HL-60/S4 treated with retinoic acid at 250 ng/mL for 4 days and 3 days (cell line): ENCODE results near the gene PRICKLE3.

Experiments
- in situ Hi-C: fragments of 300-500 bp; cut with MboI; formaldehyde crosslinking; loops from 2 replicates; pipeline ENCODE4 v1.7.0; 2022; ENCODE audit warnings: low sequenced_read_pairs

Gene PRICKLE3, protein sequence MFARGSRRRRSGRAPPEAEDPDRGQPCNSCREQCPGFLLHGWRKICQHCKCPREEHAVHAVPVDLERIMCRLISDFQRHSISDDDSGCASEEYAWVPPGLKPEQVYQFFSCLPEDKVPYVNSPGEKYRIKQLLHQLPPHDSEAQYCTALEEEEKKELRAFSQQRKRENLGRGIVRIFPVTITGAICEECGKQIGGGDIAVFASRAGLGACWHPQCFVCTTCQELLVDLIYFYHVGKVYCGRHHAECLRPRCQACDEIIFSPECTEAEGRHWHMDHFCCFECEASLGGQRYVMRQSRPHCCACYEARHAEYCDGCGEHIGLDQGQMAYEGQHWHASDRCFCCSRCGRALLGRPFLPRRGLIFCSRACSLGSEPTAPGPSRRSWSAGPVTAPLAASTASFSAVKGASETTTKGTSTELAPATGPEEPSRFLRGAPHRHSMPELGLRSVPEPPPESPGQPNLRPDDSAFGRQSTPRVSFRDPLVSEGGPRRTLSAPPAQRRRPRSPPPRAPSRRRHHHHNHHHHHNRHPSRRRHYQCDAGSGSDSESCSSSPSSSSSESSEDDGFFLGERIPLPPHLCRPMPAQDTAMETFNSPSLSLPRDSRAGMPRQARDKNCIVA

DNA sequence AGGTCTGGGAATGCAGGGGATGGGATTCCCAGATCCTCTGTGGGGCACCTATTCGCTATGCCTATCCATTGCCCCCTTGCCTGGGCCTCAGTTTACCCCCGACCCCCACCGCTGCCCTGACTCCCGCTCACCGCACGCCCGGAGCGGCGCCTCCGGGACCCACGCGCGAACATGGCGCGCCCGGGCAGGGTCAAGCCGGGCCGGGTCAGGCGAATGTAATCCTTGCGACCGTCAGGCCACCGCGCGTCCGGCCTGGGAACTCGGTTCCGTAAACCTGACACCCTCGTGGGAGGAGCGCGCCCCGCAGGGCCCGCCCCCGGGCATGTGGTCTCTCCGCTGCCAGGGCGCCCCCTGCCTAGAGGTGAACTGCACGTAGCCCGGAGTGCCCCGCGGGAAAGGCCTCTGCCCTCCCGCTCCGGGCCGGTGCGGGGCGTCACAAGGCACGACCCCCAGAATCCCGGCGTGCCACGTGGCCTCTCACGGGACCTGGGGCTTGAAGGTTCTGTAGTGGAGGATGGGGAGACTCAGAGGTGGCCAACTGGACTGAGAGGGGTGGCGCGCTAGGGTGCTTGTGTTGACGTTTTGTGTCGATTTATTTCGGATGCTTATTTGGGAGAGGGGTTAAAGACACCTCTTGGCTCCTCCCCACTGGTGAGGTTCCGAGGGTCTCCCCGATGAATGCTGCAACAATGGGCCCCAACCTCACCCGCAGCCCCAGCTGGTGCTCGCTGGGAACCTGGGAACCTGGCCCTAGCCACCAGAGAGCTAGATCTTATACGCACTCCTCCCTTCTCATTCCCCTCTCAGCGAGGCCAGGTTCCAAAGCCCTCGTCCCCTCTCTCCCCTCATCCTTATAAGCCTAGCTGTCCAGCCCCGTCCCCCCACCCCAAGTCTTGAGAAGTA lies at the start of gene PRICKLE3:
Gene PRICKLE3, minus strand, starts transcription at position 249 of the 903 bp plus-strand sequence. Its CDS starts 76 bp downstream, at position 173.
- in situ Hi-C loops = no loop called here

DNA sequence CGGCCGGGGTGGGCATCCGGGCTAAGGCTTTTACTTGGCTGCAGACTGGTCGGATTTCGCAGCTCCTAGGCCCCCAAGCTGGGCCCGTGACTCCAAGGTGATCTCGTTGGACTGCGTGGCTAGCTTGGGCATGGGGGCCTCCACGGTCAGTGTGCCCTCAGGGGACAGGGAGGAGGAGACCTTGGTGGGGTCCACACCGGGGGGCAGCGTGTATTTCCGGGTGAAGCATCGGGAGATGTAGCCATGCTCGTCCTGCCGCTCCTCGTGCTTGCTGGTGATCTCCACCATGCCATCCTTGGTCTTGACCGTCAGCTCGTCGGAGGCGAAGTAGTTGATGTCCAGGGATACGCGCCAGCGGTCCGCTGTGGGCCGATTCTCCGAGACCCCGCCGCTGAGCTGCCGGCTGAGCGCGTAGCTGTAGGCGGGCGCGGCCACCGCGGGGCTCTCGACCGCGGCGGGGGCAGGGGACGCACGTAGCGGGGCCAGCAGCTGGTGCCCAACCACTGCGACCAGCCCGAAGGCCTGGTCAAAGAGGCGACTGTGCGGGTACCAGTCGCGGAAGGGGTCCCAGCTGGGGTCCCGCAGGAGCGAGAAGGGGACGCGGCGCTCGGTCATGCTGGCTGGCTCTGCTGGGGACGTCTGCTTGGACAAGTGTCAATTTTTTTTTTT lies 47.8 kb upstream of the PRICKLE3 start:
- in situ Hi-C loops = no loop called here

DNA sequence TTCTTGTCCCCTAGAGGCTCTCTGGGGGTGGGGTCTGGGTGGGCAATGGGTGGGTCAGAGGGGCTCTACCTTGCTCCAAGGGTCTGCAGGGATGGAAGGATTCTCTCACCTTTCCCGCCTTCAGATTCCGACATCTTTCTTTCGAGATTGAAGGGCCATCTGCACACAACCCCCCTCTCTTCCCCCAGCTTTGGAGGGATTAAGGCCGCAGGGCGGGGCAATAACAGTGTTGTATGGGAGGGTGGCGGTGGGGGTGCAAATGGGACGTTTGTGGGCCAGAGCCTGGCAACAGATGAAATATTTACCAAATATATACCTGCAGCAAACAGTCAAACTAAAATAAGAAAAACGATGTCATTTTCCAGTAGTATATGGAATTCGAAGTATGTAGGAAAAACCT lies 47.0 kb upstream of the PRICKLE3 start, which contains the start of gene CACNA1F:
Gene CACNA1F, minus strand, starts transcription at position 165 of the 400 bp plus-strand sequence. Its CDS starts 31 bp downstream, at position 134.
- in situ Hi-C loops = no loop called here

DNA sequence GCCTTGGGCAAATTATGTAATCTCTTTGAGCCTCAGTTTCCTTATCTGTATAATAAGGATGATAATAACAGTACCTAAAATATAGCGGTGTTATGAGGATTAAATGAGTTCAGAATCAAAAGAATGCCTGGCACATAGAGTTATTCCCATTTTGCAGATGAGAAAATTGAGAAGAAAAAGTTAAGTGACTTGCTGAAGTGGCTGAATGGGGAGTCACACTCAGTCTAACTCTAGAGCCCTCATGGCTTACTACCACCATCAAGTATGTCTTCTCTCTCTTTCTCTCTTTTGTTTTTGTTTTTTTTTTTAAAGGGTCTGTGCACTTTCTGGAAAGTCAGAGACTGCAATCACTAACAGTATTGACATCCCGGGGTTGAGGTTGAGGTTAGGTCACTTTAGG lies 46.4 kb upstream of the PRICKLE3 start:
- in situ Hi-C loops = no loop called here

DNA sequence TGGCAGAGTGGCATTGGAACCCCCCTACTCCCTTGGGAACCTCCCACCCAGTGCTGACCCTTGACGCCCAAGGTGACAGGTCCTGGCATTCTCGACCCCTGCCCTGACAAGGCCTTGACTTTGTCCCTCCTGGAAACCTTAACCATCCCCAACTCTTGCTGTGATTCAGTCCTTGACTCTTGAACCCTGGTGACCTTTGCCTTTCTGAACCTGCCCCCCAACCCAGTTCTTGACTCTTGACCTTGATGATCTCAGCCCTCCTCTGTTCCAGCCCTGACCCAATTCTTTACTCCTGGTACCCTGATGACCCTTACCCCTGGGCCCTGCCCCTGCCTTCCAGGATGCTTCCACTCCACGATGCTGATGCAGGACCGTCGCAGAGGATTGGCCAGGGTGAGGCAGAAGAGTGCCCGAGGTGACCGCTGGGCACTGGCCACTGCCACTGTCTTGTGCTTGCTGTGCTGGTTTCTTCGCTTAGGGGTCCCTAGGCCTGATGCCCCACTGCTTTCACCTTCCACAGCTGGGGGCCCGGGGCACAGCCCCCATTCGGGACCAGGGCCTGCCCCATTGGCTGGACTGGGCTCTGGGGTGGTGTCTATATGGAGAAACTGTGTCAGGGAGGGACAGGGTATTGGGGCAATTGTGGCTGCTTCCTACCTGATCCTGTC lies 45.3 kb upstream of the PRICKLE3 start:
- in situ Hi-C loops = no loop called here

DNA sequence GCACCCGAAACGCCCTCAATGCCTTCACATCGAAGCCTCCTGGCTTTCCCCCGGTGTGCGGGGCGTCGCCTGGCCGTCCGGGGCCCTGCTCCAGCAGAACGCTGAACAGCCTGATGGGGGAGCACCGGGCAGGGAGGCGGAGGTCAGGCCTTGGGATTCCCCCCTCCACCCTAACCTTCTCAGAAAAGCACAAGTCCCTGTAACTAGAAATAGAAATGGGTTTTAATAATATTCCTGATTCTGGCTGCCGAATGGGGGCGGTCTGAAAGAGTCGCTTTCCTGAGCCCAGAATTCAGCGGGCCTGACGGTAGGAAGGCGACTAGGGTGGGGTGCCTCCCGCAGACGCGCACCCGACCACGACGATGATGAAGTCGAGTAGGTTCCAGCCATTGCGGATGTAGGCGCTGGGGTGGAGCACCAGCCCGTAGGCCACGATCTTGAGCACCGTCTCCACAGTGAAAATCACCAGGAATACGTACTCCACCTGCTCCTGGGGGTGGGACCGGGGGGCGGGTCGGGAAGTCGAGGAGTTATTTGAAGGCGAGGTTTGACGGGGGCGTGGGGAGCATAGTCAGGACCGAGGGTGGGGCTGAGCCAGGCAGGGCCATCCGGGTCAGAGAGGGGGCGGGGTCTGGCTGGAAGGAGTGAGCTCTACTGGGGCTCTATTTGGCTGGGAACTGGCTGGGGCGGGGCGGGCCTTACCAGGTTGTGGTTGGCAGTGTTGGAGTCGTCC lies 44.5 kb upstream of the PRICKLE3 start:
- in situ Hi-C loops = no loop called here

DNA sequence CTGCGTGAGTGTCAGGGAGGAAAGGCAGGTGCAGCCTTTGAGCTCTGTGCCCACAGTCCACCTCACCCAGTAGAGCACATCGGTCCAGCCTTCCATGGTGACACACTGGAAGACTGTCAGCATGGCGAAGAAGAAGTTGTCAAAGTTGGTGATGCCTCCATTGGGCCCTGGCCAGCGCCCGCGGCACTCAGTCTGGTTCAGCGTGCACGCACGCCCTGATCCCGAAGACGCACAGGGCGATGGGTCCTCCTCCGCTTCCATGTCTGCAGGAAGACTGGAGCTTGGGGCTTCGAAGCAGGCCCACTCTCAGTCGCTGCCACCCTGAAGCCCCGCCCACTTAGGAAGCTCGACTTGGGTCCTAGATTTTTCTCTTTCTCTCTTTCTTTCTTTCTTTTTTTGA lies 42.0 kb upstream of the PRICKLE3 start:
- in situ Hi-C loops = no loop called here

DNA sequence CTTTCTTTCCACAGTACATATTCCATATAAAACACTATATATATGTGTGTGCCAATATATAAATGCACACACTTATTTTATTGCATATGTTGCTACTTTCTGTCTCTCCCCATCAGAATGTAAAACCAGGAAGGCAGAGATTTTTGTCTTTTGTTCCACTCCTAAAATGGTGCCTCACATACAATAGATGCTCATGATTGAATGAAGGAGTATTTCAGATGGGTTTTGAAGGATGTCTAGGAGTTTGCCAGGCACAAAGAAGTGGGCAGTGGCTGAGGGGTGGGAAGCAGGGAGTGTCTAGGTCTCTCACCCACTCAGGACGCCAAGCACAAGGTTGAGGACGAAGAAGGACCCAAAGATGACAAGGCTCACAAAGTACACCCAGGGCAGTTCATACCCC lies 41.6 kb upstream of the PRICKLE3 start:
- in situ Hi-C loops = no loop called here

DNA sequence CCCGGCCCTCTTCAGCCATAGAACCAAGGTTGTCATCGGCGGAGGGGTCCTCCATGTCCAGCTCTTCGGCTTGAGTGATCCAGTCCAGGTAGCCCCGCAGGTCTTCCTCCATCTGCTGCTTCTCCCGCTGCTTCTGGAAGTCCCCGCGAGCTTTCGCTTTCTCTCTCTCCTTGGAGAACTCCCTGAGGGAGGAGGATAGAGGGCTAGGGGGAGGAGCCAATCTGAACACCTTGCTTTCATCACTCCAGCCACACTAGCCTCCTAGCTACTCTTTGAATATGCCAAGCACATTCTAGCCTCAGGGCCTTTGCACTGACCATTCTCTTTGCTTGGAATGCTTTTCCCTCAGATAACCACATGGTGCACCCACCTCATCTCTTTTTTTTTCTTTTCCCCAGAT lies 40.8 kb upstream of the PRICKLE3 start:
- in situ Hi-C loops = no loop called here

DNA sequence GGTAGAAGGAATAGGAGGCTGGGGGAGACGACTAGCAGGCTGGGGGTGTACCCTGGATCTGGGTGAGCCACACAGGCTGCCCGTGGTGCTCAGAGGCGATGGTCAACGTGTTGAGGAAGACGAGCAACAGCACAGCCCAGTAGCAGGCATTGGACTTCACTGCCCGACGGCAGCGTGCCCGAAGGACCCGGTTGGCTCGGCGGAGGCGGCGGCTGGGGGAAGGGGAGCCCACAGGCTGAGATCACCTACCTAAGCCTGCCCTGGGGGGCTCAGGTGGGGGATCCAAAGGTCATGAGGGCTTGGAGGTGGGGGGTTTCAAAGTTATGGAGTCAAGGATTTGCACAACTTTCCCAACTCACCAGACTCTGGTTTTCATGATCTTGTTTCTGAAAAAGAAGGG lies 39.7 kb upstream of the PRICKLE3 start:
- in situ Hi-C loops = no loop called here

DNA sequence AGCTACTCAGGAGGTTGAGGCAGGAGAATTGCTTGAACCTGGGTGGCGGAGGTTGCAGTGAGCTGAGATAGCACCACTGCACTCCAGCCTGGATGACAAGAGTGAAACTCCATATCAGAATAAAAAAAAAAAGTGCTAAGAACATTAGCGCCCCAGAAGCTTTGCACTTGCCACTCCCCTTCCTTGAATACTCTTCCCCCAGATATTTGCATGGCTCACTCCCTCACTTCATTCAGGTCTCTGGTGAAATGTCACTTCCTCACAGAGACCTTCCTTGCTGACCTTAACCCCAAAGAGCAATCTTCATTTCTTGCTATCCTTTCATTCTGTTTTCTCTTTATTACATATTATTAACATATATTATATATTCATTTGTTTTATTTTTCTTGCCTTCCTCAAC lies 35.7 kb upstream of the PRICKLE3 start:
- in situ Hi-C loops = no loop called here

DNA sequence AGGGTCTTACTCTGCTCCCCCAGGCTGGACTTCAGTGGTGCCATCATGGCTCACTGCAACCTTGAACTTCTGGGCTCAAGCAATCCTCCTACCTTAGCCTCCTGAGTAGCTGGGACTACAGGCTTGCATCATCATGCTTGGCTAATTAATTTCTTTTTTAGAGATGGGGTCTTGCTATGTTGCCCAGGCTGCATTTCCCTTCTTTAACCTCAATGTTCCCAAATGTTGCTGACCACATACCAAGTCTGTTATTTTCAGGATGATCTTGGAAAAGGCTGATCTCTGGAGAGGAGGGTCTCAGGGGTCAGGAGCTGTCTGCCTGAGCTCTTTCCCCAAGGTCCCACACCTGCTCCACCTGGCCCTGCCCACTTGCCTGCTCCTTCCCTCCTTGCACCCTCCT lies 33.9 kb upstream of the PRICKLE3 start:
- in situ Hi-C loops = no loop called here

DNA sequence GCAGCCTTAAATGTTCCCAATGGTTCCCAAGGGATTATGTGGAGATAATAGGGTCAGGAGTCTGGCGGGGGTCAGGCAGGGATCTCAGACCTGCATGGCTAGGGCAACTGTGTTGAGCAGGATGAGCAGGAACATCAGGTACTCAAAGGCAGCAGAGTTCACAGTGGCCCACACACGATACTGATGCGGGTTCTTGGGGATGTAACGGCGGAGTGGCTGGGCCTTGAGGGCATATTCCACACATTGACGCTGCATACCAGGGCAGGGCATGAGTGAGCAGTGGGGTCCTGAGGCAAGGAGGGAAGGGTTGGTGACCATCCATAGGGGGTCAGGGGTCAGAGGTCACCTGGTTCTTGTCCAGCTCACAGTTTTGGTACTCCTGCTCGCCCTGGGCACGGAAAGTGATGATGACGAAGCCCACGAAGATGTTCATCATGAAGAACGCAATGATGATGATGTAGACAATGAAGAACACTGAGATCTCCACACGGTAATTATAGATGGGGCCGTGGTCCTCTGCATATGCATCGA lies 28.9 kb upstream of the PRICKLE3 start:
- in situ Hi-C loops = no loop called here

DNA sequence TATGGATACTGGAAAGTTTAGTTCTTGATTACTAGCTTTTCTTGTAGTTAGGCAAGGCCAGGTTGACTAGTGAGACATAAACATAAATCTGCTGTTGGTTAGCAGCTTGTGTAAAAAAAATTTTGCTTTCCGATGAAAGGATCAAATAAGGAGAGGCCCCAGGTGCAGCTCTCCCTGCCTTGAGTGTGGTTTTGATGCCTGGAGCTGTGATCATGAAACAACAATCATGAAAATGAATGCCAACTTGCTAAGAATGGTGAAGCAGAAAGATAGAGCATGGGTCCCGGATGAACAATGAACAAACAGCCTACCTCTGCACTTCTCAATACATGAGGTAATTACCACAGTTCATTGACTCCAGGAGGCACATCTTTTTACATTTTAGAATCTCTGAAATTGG lies 28.2 kb upstream of the PRICKLE3 start:
- in situ Hi-C loops = no loop called here

DNA sequence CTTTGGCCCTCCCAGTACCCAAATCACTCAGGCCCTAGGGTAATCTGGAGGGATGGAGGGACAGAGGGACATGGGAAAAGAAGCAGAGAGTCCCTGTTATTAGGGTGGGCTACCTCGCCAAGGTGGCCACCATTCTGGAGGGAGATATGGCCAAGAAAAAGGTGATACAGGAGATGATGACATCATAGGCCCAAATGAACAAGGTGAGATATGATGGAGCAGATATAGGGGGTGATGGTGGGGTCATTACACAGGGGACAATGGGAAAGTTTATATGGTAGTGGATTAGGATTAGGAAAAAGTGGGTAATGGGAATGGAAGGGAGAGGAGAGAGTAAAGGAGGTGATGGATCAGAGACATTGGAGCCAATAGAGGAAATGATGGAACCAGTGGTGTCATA lies 26.7 kb upstream of the PRICKLE3 start:
- in situ Hi-C loops = no loop called here

DNA sequence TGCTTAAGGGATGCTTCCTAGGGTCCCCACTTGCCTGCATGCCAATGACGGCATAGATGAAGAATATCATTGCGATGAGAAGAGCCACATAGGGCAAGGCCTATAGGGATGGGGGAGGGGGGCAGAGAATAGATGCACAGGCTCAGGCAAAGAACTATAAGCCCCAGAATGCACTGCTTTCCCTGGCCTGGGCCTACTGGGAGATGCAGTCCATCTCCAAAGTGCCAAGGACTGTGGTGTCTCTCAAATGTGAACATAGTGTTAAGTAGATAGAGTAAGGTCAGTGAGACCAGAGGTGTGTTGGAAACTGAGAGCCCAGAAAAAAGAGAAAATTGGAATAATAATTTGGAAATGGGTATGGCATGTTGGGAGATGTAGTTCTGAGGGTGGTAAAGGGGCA lies 26.0 kb upstream of the PRICKLE3 start:
- in situ Hi-C loops = no loop called here

DNA sequence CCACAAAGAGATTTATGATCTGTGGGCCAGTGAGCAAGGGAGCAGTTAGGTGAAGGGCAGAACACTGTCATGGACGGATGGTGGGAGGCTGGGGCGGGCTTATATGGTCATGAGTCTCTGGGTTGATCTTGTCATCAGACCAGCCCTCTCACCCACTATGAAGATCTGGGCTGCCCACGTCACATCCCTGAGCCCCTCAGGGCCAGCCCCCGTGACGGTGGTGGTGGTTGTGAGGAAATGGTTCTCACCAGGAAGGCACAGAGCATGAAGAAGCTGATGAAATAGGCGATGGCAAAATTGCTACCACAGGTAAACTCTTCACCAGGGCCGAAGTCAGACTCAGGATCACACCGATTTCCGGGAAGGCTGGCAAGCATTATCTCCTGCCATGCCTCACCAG lies 24.9 kb upstream of the PRICKLE3 start:
- in situ Hi-C loops = no loop called here

DNA sequence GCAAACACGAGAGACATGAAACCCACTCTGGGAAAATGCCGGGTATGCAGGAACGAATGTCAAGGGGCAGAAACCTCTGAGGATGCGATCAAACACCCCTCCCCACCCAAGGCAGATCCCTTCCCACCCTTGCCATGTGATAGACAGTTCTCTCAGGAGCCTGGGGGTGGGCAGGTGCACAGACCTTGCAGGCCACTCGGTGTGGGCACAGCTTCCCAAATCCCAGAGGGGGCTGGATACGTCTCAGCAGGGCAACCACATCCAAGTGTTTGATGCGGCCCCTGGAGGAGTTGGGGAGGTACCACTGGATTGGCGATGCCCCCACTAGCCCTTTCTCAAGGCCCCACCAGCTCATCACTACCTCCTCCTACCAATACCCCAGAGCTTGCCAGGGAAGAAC lies 24.2 kb upstream of the PRICKLE3 start:
- in situ Hi-C loops = no loop called here

DNA sequence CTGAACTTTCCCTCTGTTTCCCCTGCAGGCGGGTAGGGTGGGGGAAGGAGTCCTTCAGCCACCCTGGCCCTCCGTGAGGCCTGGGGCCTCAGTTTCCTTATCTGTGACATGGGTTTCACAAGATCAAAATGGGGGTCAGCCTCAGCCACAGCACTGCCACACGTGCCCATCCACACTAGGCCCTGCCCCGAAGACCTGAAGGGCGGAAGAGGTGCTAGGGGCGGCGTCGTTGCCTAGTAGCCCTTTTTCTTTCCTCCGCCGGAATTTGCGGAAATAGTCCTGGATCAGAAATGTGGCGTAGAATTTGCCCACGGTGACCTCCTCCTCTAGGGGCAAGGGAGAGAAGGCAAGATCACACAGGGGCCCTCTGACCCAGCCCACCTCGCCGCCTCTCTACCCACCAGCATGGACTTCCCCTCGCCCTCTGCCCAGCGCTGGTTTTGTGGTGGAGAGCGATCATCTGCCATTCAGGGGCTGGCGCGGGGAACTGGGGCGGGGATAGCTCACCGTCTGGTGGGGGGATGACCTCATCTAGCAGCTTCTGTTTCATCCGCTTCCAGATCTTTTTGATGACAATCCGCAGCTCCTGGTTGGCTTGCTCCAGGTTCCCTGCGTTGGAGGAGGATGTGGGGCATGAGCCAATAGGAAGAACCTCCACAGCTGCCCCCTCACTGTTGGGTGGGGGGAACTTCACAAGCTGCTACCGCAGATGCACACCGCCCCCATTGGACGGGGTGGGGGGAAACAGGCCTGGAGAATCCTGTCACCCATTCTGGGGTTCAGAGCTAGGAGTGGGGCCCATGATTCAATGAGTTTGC lies 23.5 kb upstream of the PRICKLE3 start:
- in situ Hi-C loops = no loop called here
